ENCODE results near the gene SHISA7.
"Not testable (repeated sequence)": the region's sequence is repeated elsewhere in the genome, so short reads cannot be mapped to it uniquely, and the experiment has no call there.

Gene SHISA7

DNA sequence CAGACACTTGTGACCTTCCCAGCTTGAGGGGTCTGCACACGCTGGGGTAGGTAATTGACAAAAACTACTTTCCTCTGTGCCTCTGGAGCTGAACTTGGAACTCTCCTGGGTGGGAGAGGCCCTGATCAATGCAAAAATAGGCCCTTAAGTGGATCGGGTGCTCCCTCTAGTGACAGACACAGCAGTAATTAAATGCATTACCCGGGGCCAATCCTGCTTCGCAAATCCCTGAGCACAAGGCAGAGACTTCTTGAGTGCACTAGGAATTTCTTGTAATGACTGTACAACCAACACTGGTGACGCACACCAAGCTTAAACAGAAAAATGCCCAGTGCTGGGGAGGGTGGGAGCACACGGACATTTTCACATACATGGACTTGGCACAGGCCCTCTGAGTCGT, 24.9 kb downstream of the SHISA7 start:
- DNase-seq (ENCODE audit: low spot score): peak; percentile 38

GRCh38 chr19:55410168-55410567, 32.9 kb downstream of the SHISA7 start:
- no peak for DNase-seq (ENCODE audit: low spot score)

DNA sequence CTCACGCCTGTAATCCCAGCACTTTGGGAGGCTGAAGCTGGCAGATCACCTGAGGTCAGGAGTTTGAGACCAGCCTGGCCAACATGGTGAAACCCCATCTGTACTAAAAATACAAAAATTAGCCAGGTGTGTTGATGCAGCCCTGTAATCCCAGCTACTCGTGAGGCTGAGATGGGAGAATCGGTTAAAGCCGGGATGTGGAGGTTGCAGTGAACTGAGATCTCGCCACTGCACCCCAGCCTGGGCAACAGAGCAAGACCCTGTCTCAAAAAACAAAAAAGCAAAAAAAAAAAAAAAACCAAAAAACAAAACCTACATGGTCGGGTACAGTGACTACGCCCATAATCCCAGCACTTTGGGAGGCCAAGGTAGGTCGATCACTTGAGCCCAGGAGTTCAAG, 33.9 kb downstream of the SHISA7 start:
- not testable (repeated sequence) for DNase-seq (ENCODE audit: low spot score)

GRCh38 chr19:55408533-55408872, 34.6 kb downstream of the SHISA7 start:
- no peak for DNase-seq (ENCODE audit: low spot score)

GRCh38 chr19:55407800-55408532, 35.1 kb downstream of the SHISA7 start:
- DNase-seq (ENCODE audit: low spot score): peak; percentile 97

- not testable (repeated sequence) for DNase-seq (ENCODE audit: low spot score)
Measured at GRCh38 chr19:55407550-55407799, 35.6 kb downstream of the SHISA7 start, which contains the start of gene UBE2S. TSS of gene UBE2S (minus strand) at chr19:55407788. CDS start at chr19:55407589, 199 bp downstream.

DNA sequence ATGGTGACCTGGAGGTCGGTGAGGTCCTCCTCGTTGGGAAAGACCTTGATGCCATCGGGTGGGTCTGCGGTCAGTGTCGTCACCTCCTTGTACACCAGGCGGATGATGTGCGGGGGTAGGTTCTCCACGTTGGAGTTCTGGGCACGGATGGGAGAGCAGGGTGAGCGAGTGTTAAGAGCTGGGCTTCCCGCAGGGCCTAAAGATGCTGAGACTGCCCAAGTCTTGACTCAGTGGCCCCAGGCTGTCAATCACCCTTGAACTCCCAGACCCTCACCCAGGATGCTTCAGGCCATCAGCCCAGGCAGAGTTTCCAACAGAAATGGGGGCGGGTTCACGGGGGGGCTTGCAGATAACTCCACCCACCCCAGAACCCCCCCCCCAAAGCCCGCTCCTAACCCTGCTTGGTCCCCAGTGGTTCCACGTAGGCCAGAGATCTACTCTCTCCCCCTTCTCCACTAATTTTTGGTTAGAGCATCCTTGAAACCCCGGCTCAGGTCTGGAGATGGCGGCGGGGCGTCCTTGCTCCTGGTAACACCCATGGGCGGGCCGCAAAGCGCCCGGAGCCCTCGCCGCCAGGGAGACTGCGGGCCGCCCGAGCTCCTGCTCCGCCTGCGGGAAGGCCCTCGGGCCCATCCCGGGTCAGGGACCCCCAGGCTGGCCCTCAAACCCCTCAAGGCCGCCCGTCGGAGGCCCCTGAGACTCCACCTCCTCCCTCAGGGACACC, 36.1 kb downstream of the SHISA7 start:
- DNase-seq (ENCODE audit: low spot score): no peak

DNA sequence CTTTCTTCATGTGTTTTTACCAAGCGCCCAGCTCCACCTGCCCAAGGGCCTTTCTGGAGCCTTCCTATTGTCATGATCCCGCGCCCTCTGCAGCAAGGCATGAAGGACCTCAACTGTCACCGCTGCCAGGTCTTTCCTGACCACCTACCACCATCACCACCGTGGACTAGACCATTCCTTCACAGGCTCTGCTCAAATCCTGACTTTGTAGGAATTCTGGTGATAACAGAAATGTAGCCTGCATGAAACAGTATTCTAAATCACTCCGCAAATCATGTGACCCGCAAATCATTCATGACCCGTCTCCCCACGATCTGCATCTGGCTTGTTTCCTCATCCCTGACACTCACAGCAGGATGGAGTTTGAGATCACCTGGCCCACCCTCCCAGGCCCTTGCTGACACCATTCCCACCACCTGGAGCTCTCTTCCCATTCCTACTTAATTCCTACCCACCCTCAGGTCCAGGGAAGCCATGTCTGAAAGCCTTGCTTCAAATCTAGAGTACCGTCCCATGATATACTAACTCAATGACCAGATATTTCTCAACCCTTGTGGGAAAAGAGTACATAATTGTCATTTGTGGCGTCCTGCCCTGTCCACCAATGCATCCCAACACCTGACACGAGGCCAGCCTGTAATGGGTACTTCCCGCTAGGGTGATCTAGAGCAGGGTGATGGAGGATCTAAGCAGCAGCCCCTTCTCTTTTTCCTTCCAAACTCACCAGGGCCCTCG, 36.8 kb downstream of the SHISA7 start:
- no peak for DNase-seq (ENCODE audit: low spot score)

DNA sequence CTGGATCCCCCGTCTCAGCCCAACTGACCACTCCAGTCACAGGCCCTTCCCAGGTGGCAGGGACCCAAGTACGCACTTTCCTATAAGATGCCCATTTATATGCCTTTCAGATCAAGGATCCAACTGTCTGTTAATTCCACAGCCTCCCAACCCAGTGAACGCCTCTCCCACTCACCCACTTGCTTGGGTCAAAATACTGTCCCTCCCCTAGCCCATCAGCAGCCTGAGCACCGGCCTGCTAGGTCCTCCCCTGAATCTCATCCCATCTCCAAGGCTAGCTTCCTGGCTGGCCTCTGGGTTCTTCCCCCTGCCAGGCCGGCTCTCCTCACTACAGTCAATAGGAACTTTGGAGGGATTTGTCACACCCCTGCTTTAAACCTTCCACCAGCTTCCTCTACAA, 37.5 kb downstream of the SHISA7 start:
- DNase-seq (ENCODE audit: low spot score): no peak

GRCh38 chr19:55402509-55402908, 40.6 kb downstream of the SHISA7 start:
- no peak for DNase-seq (ENCODE audit: low spot score)

DNA sequence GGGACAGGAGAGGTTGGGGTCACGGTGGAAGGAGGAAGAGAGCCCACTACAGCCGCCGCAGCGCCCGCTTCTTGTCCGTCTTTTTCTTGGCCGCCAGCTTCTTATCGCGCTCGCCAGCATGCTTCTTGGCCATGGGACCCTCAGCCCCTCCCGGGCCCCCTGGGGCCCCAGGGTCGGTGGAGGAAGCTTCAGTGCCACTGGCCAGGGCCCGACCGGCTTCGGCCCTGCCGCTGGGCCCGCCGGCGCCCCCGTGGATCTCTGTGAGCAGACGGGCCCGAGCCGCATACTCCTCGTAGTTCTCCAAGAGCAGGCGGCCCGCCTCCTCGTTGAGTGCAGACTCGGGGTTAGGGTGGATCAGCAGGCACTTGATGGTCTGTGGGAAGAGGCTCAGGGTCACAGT, 41.7 kb downstream of the SHISA7 start:
- DNase-seq (ENCODE audit: low spot score): not testable (repeated sequence)

DNA sequence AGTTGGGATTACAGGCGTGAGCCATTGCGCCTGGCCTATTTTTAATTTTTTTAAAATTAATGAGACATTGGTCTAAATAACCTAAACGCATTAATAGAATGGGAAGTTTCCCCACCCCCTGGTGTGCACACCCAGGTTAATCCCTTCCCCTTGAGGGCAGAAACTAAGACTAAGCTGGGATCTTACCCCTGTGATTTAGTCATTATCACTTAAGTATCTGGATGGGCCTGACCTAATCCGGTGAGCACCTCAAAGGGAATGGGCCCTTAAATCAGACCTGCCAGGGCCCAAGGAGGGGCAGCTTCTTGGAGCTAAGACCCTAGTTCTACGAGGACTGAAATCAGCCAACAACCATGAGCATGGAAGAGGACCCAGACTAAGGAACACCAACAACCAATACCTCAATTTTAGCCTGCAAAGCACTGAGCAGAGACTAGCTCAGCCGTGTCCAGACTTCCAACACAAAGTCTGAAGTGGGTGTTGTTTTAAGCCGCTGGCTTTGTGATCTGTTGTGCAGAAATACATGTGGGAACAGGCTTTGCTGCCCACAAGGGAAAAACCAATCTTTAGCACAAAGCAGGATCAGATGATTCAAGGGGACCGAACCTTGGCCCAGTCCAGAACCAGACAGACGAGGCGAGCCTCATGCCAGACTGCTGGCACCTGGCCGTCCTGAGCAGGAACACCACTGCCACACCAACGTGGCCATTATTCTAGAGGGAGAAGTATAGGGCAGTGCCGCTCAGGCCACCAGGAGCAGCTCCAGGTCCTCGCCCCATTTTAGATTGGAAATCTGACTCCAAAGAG, 42.6 kb downstream of the SHISA7 start:
- no peak for DNase-seq (ENCODE audit: low spot score)

DNA sequence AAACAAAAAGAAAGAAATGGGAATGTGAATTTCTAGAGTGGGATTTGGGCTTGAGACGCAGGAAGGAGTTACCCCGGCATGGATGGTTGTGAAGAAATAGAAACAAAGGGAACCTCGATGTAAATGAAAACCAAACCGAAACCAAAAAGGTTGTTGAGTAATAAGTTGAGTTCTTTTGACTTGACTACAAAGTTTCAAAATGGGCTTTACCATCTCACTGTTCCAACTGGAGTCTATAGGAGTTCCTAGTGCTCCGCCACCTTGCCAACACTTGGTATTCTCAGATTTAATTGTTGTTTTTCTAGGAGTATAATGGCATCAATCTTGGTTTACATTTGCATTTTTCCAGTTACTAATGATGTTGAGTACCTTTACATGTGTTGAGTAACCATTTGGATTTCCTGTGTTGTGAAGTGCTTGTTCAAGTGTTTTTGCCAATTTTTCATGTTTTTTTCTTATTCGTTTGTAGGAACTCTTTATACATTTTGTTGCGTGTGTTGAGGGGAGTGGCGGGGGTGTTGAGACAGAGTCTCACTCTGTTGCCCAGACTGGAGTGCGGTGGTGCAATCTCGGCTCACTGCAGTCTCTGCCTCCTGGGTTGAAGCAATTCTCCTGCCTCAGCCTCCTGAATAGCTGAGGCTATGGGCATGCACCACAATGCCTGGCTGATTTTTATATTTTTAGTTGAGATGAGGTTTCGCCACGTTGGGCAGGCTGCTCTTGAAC, 44.7 kb downstream of the SHISA7 start:
- no peak for DNase-seq (ENCODE audit: low spot score)

- no peak for DNase-seq (ENCODE audit: low spot score)
Measured at GRCh38 chr19:55392820-55393761, 50.0 kb downstream of the SHISA7 start.

DNA sequence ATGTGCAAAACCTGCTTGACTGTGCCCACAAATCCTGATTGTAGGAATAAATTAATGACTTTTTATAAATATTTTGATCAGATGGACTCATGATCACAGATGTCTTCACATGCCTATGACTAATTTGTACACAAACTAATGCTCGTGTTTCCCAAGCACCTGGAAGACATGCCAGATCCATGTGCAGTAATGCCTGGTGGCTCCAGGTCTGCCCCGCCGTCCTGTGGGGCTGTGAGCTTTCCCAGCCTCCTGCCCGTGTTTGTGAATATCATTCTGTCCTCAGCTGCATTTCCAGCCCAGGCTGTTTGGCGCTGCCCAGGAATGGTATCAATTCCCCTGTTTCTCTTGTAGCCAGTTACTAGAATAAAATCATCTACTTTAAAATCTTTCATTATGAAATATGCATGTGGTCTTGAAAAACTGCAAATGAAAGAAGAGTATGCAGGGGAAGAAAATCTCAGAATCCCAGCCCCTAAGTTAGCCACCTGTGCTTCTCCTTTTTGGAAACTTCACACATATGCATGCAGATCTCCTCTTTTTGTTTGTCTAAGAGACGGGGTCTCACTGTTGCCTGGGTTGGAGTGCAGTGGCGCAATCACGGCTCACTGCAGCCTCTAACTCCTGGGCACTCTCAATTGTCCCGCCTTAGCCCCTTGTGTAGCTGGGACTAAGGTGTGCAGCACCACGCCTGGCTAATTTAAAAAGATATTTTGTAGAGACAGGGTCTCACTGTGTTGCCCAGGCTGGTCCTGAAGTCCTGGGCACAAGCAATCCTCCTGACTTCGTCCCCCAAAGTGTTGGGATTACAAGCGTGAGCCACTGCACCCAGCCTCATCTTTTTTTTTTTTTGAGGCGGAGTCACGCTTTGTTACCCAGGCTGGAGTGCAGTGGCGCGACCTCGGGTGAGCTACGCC, 51.1 kb downstream of the SHISA7 start:
- DNase-seq (ENCODE audit: low spot score): no peak

DNA sequence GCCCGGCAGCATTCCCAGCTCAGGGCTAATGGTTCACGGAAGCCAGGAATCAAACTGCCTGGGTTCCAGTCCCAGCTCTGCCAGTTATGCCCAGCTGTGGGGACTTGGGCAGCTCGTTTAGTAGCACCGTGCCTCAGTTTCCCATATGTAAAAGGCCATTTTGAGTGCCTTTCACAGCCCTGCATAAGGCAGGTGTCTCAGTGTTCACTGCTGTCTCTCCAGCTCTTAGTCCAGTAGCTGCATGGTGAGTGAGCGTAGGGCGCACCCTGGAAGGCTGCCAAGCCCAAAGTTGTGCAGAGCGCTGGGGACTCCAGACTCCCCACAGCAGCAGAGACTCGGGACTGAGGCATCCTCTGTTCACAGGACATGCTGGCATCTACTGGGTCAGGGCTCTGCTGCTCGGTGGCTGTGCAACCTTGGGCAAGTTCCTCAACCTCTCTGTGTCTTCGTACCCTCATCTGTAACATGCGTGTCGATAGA, 51.9 kb downstream of the SHISA7 start:
- no peak for DNase-seq (ENCODE audit: low spot score)

DNA sequence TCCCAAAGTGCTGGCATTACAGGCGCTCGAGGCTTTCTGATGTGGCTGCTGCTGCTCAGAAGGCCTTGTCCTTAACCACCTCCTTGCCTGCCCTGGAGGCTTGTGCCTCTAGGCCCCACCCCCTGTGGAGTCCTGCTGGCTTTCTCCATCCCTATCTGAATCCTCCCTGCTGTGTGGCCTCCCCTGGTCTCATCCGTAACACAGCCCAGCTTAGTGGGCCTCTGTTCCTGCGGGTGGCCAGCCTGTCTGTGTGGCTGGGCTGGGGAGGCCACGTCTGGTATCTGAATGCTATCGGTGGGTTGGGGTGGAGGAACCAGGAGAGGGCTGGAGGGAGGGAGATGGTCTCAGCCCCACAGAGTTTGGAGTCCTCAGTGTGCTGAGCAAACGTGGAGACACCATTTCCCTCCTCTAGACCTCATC, 52.6 kb downstream of the SHISA7 start:
- no peak for DNase-seq (ENCODE audit: low spot score)

- DNase-seq (ENCODE audit: low spot score): no peak
Measured at GRCh38 chr19:55389386-55390317, 53.4 kb downstream of the SHISA7 start.

Data from LoVo (cell line).